ENCODE data around the gene SAMD4A.

Gene SAMD4A

DNA sequence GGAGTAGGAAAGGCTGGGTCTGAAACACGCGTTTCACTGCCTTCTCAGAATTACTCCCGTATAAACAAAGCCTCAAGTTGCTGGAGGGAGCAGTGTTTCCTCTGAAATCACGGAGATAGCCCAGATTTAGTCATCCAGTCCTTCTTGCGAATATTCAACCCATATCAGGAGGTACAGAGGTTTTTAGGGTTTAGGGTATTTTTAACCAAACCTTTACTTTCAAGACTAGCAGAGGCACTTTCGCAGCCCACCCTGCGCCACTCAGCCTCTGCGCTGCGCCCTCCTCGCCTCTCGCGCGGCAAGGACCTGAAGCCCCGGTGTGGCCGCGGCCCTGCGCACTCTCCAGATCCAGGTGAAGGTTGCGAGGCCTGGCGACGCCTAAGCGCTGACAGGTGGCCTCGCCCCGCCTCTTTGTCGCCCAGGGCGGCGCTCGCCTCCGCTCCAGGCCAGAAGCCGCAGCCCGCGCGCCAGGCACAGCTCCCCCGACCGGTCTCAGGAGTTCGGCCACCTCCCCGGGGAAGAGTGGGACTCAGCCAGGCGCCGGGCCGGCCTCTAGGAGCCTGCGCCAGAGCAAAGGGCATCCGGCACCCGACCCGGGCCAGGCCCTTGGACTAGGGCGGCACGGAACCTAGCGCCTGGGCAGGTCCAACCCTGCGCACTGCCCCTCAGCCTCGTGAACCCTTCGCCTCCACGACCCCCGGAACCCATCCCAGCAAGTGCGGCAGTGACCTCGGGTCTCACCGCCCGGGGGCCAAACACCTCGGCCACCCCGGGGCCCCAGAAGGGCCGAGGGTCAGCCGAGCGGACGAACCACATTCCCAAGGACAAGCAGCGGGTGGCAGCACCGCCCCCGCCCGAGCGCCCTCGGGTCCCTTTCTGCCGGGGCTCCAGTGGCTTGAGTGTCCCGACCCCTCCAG, 1.8 kb upstream of the SAMD4A start:
- in situ Hi-C loops (cut with MboI; ENCODE audit: low sequenced_read_pairs) = loop anchor here (25.0 kb wide), 1 partner anchor 247 kb away; no protein-coding TSS in a partner anchor

DNA sequence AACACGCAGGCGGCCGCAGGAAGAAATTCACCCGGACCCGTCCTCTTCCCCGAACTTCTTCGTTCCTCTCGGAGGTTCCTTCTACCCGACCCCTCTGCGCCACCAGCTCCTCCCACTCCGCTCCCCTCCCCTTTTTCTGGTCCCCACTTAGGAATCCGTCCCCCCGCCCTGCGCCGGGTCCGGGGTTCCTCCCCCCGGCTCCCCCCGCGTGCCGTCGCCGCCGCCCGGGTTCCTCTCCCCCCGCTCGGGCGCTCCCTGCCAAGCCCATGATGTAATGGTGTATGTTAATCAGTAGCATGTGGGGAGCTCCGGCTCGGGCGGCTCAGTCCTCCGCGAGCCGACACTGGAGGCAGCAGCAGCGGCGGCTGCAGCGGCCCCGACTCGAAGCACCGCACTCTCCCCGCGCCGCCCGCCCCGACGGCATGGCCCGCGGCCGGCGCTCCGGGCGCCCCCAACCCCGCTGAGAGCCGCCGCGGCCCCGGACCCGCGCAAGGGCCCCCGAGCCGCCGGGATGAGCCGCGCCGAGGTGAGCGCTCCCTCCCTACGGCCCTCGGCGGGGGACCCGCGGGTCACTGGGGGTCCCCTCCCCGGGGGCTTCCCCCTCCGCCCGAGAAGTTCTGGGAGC, 1.0 kb upstream of the SAMD4A start:
- in situ Hi-C loops (cut with MboI; ENCODE audit: low sequenced_read_pairs) = loop anchor here (25.0 kb wide), 1 partner anchor 246 kb away; no protein-coding TSS in a partner anchor

DNA sequence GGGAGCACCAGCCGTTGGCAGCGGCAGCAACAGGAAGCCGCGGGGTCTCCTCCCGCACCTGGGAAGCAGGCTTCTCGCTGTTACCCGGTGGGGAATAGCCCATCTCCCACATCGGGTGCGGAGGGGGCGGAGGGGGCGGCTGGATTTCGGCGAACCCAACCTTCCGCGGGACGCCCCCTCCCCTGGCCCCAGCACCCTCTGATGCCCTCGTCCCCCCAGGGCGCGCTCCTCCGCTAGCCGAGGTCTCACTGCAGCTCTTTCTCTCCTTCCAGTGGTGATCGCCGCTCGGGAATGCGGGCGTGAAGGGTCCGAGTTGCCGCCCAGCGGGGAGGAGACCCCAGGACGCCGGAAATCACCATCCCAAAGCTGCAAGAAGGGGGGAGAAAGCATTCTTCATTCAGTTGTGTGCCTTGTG, 303 bp downstream of the SAMD4A start:
- in situ Hi-C loops (cut with MboI; ENCODE audit: low sequenced_read_pairs) = loop anchor here (25.0 kb wide), 1 partner anchor 245 kb away; no protein-coding TSS in a partner anchor

DNA sequence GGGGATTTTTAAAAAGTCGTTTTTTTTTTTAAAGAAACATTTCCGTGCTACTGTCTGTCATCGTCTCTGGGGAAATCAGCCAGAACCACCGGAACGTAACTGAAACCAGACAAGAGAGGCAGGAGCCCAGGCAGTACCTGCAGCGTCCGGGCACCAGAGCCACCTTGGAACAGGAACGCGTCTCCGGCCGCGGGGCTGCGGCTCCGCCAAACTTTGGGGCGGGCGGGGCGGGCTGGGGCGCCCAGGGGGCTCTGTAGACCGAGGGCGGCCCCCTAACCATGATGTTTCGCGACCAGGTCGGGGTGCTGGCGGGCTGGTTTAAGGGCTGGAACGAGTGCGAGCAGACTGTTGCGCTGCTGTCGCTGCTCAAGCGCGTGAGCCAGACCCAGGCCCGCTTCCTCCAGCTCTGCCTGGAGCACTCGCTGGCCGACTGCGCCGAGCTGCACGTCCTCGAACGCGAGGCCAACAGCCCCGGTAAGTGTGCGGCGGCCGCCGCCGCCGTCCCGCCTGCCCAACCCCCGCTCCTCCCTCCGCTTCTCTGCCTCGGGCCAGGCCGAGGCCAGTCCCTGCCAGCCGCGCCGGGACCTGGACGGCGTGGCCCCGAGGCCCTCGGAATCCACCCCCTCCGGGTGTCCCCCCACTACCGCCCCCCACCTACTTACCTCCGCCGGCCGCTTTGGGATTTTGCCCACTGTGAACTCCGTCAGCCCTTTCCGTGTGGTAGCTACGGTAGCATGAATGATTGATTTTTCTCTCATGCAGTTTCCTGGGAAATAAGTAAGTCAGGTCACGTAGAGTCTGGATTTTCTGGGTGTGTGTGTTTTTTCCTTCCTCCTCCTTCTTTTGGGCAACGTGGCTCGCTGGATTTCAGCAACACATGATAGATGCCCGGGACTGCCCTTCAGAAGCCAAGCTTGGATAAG, 972 bp downstream of the SAMD4A start:
- in situ Hi-C loops (cut with MboI; ENCODE audit: low sequenced_read_pairs) = loop anchor here (25.0 kb wide), 1 partner anchor 244 kb away; no protein-coding TSS in a partner anchor

DNA sequence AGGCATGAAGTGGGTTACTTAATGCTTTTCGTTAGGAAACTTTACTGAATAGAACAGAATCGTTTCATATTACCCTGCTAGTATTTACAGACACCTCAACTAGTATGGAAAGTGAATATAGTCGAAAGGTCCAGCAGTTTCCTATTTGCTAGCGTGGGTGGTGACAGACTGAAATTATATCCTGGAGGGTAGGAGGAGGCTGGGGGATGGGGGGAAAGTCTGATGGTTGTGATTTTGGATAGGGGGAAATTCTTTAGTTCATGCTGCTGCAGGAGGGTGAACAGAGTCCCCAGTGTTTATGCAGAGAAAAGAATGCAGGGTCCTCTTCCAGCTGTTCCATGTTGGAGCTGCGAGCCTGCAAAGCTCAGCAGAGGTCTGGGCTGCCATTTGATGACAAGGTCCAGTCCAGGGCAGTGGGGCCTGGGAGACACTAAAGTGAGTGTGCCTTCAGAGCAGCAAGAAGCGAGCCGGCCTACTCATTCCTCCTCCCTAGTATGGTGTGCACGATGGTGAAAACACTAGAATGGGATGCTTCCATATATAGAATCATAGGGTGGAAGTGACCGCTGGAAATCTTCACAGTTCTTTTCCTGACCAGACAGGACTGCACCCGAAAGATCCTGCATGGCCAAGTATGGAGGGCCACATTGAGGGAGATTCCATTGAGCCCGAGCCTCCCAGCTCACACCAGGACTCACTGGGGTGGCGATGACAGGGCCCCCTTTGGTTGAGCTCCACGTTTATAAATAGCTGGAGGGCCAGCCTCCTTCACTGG, 2.1 kb downstream of the SAMD4A start:
- in situ Hi-C loops (cut with MboI; ENCODE audit: low sequenced_read_pairs) = loop anchor here (25.0 kb wide), 1 partner anchor 243 kb away; no protein-coding TSS in a partner anchor

DNA sequence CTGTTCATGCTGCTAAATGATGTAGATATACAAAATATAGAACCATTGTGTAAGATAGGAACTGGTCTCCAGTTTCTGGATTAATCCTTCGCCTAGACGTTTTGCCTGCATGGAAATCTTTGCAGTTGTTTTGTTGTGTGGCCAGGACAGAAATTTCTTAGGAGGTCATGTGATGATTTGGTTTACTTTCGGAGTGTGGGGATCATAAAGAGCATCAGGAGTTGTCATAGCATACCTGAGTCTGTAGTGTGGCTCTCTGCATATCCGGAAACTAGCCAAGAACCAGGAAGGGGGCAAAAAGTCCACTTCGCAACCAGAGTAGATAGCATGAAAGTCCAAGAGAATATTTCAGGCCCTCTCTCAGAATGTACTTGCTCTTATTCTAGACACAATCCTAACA, 3.1 kb downstream of the SAMD4A start:
- in situ Hi-C loops (cut with MboI; ENCODE audit: low sequenced_read_pairs) = loop anchor here (25.0 kb wide), 1 partner anchor 242 kb away; no protein-coding TSS in a partner anchor

DNA sequence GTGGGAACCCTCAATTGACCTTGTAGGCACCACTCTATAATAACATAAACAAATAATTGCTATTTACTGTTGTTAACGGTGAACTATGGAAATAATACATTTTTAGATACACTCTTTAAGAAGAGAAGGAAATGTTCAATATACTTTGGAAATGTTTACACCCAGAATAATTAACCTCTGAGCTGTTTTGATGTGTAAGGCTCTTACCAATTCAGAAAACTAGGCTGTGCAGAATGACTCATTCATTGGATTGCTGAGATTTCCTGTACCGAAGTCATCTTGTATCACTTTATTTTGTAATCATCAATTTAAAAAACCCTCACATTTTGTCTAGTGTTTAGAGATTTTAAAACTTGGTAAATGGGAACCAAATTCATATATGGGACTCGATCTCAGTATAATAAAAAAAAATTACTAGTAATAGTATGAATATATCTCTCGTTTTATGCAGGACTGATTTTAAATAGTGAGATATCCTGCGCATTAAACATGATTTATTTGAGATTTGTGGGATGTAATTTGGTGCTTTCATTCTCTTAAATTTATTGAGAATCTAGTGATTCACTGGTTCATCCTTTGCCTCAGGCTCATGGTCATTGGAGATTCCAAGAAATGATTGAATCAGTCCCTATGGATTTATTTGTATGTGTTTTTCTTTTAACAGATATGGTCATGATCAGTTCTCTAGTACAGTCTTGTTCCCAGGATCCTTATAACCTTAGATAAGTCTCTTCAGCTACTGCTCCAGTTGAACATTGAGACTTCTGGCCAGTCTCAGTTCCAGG, 3.9 kb downstream of the SAMD4A start:
- in situ Hi-C loops (cut with MboI; ENCODE audit: low sequenced_read_pairs) = loop anchor here (25.0 kb wide), 1 partner anchor 241 kb away; no protein-coding TSS in a partner anchor

- in situ Hi-C loops (cut with MboI; ENCODE audit: low sequenced_read_pairs) = loop anchor here (25.0 kb wide), 1 partner anchor 240 kb away; no protein-coding TSS in a partner anchor
Measured at GRCh38 chr14:54572316-54572715, 5.4 kb downstream of the SAMD4A start.

DNA sequence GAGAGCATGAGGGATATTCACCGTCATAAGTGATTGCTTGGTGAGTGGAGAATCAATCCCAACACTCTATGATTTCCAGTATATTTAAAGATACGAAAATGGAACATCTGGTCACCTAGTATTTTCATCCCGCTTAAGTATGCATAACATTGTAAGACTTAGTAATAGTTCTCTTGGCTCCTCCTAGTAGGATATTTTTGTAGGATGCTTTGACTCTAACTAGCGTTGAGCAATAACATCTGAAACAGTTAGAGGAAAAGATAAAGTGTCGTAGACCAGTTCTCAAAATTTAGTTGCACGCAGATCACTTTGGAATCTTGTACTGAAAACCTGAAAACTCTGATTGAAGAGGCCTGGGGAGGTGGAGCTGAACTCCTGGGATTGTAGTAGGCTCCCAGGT, 7.6 kb downstream of the SAMD4A start:
- in situ Hi-C loops (cut with MboI; ENCODE audit: low sequenced_read_pairs) = loop anchor here (25.0 kb wide), 1 partner anchor 238 kb away; no protein-coding TSS in a partner anchor

DNA sequence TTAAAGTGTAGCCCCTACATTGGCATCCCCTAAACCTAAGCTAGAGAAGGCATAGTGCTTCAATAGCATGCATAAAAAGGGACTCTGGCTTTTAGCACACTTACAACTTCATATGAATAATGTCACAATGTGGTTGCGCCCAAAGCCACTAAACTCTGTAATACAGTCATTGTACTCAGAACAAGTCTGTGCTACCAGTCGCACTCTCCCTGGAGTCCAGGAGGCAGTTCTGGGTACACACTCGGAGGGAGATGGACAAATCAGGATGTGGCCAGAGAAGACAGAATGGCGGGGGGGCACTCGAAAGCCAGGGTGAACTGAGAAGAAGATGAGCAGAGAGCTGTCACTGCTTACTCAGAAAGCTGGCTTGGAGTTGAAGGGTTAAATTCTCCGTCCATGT, 10.6 kb downstream of the SAMD4A start:
- in situ Hi-C loops (cut with MboI; ENCODE audit: low sequenced_read_pairs) = no loop called here

DNA sequence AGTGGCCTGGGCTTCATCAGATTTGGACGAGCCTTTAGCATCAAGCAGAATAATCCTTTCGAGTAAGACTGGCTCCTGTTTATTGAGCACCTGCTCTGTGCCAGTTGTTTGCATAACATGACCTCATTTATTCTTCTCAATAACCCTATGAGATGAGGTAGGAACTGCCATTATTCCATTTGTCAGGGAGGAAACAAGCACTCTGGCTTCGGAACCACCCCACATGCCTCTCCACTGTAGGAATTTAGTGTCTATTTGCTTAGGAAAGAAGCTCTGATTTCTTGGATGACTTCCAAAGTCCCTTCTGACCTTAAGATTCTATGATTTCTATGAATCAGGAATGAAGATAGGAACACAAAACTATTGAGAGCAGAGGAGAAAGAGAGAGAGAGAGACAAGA, 11.0 kb downstream of the SAMD4A start:
- in situ Hi-C loops (cut with MboI; ENCODE audit: low sequenced_read_pairs) = no loop called here

GRCh38 chr14:54579621-54580020, 12.7 kb downstream of the SAMD4A start:
- in situ Hi-C loops (cut with MboI; ENCODE audit: low sequenced_read_pairs) = no loop called here

DNA sequence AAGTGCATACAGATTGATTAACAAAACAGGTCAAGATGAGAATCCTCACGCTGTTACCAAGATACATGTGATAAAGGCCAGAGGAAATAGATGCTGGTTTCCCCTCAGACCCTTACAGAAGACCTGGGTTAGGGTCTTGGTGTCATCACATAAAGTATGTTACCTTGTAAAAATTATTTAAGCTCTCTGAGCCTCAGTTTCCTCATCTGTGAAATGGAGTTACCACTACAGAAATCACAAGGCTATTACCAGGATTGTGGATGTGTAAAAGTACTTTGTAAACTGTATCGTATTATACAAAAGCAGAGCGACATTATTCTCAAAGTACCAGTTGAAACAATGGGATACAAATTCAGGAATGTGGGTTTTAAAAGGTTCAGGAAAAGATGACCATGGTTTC, 14.0 kb downstream of the SAMD4A start:
- in situ Hi-C loops (cut with MboI; ENCODE audit: low sequenced_read_pairs) = no loop called here

GRCh38 chr14:54582334-54582733, 15.4 kb downstream of the SAMD4A start:
- in situ Hi-C loops (cut with MboI; ENCODE audit: low sequenced_read_pairs) = no loop called here

GRCh38 chr14:54584097-54584496, 17.2 kb downstream of the SAMD4A start:
- in situ Hi-C loops (cut with MboI; ENCODE audit: low sequenced_read_pairs) = no loop called here

DNA sequence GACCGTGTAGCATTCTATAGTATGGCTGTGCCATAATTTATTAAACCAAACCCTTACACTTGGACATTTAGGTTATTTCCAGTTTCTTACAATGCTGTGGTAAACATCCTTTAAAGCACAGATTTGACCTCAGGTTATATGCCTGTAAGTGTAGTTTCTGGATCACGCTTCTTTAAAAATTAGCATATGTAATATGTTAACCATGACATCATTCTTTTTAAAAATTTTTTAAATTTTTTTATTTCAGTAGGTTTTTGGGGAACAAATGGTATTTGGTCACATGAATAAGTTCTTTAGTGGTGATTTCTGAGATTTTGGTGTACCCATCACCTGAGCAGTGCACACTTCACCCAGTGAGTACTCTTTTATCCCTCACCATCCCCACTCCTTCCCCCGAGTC, 18.3 kb downstream of the SAMD4A start:
- in situ Hi-C loops (cut with MboI; ENCODE audit: low sequenced_read_pairs) = no loop called here

GRCh38 chr14:54589076-54589475, 22.1 kb downstream of the SAMD4A start:
- in situ Hi-C loops (cut with MboI; ENCODE audit: low sequenced_read_pairs) = no loop called here

DNA sequence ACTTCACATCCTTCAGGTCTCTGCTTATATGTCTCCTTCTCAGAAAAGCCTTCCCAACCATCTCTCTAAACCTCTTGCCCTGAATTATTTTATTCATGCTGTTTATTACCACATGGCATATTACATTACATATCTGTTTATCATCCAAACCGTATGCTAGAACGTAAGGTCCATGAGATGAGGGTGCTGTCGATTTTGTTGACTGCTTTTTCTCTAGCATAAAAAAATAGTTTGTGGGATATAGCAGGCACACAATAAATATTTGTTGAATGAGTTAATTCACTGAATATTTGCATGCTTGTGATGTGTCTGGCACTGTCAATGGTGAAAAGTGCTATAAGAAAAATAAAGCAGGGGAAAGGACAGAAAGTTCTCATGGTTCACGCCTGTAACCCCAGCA, 22.9 kb downstream of the SAMD4A start:
- in situ Hi-C loops (cut with MboI; ENCODE audit: low sequenced_read_pairs) = no loop called here

- in situ Hi-C loops (cut with MboI; ENCODE audit: low sequenced_read_pairs) = no loop called here
Measured at GRCh38 chr14:54590481-54590880, 23.6 kb downstream of the SAMD4A start.
